NCI-H524 (cell line): ENCODE measurements around the gene CENPK.
"Not testable (repeated sequence)": the region's sequence is repeated elsewhere in the genome, so short reads cannot be mapped to it uniquely, and the experiment has no call there.

ENCODE experiments used
- DNase-seq, 2 experiments: peaks; one replicate each; lab custom pipeline; 2025; lab: John Stamatoyannopoulos, UW

The CENPK gene, protein sequence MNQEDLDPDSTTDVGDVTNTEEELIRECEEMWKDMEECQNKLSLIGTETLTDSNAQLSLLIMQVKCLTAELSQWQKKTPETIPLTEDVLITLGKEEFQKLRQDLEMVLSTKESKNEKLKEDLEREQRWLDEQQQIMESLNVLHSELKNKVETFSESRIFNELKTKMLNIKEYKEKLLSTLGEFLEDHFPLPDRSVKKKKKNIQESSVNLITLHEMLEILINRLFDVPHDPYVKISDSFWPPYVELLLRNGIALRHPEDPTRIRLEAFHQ

DNA sequence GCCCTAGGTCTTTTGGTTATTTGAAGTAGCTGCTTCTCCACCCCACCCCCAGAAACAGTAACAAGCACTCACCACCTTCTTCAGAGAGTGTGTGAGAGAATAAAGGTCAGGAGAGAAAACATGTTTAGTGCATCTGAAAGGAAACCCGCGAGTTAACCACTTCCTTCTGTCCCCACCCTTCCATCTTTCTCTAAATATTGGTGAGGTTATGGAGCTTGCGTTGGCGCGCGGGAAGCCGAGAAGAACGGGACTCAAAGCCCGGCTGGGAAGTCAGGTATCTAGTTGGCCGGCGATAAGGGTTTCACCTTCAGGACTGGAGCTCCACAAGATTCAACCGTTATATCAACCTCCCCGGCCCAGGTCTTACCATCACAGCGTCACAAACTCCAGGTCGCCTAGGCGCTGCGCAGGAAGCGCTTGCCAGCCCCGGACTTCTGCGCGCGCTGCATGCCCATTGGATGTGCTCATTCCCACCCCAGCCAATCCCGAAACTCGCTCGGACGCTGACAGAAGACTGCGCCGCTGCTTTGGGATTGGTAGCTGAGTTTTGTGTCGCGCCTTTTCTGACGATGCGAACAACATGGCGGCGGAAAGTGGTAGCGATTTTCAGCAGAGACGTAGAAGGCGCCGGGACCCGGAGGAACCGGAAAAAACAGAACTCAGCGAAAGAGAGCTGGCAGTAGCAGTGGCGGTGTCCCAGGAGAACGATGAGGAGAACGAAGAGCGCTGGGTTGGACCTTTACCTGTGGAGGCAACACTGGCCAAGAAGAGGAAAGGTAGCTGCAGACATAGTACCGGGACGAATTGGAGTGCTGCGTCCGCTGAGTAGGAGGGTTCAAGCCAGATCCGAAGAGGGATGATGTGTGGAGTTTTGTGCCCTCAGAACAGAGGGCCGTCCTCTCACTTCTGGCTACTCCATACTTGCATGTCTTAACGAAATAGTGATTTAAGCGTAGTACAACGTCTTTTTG lies at the start of gene CENPK, which contains the start of gene PPWD1:
Gene CENPK (minus strand): TSS at position 438 of the 971 bp plus-strand sequence. CDS start 8,261 bp downstream, outside the sequence.
Gene PPWD1 (plus strand): TSS at position 566 of the 971 bp plus-strand sequence. CDS start 15 bp downstream, at position 581.
- DNase-seq: peak; percentile 90 to 94

DNA sequence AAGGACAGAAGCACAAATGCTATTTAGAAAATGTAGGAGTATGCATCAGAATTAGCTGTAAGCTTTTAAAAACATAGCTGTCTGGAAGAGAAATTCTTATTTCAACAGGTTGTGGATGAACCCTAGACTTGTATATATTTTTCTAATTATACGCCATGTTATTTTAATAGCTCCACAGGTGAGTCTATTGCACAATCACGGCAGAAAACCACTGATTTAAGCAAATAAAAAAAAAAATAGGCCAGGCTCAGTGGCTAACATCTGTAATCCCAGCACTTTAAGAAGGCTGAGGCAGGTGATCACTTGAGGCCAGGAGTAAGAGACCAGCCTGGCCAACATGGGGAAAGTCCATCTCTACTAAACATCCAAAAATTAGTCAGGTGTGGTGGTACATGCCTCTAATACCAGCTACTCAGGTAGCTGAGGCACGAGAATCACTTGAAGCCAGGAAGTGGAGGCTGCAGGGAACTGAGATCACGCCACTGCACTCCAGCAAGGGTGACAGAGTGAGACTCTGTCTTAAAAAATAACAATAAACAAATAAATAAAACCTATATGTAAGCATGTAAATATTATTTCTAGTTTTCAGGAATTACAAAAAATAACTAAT lies 49.4 kb upstream of the CENPK start:
- DNase-seq: no peak

DNA sequence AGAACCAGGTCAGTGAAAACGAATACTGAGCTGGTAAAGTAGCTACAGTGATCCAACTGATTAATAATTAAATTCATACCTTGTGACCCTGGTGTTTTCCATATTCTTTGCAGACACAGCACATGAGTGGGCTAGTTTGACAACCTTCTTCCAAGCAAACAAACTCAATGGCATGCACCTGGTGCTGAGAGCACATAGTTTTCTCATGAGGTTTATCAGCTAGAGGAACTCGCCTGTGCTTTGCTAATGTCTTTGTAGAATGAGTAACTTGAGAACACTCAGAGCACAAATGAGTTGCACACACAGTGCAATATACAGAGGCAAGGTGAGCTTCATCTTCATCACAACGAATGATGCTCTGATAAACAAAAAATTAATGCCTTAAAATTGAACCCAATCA lies 48.6 kb upstream of the CENPK start:
- DNase-seq: no peak

DNA sequence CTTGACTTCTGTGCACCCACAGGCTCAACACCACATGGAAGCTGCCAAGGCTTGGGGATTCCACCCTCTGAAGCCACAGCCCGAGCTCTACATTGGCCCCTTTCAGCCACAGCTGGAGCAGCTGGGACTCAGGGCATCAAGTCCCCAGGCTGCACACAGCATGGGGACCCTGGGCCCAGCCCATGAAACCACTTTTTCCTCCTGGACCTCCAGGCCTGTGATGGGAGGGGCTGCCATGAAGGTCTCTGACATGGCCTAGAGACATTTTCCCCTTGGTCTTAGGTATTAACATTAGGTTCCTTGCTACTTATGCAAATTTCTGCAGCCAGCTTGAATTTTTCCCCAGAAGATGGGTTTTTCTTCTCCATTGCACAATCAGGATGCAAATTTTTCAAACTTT lies 38.8 kb upstream of the CENPK start:
- not testable (repeated sequence) for DNase-seq

DNA sequence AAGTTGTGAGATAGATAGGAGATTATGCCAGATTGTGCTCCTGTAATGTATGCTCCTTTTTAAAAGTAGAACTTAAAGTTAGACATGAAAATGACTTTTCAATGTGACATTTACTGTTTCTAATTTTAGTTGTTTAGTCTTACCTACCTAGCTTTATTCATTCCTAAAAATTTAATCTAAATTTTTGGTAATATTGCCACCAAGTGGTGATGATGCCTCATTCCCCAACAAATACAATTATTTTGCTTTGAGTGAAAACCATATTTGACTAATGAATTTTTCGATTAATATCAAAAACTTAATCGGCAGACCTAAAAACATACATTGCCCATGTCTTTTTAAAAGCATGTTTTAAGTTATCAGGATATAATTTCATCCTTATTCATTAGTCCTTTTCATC lies 25.7 kb upstream of the CENPK start:
- no peak for DNase-seq

DNA sequence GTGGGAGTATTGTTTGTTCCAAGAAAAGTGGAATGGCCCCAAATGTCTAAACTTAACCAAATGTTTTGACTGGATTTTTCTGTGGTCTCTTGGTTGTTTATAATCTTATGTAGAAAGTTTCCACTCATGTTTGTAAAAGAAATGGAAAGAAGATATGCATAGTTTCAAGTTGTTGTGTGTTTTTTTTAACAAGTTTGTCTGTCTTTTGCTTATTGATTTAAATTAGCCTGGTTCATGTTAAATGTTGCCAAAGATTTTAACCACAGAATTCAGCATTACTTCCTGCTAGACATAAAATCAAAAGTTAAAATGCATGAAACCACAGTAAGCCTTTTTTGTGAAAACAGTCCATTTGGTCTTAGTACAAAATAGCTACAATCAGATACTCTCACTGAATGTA lies 14.2 kb upstream of the CENPK start:
- DNase-seq: no peak

DNA sequence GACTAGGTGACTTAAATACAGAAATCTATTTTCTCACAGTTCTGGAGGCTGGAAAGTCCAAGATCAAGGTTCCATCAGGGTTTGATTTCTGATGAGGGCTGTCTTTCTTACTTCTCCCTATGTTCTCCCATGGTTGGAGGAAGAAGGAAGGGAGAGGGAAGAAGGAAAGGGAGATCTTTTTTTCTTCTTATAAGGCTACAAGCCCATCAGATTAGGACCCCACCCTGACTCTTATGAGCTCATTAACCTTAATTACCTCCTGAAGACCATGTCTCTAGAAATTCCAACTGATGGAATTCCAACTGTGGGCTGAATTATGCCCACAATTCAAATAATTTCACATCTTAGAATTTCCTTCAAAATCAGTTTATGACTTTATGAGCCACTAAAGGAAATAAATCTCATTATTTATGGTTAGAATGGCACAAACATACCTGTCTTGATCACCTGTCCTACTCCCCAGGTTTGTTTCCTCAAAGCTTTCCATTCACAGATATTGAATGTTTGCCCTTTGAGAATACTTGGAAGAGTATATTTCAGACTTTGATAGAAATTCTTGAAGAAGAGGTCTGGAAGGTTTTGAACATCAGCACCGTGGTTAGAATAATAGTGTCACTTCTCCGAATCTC lies 7.7 kb upstream of the CENPK start:
- DNase-seq: no peak

DNA sequence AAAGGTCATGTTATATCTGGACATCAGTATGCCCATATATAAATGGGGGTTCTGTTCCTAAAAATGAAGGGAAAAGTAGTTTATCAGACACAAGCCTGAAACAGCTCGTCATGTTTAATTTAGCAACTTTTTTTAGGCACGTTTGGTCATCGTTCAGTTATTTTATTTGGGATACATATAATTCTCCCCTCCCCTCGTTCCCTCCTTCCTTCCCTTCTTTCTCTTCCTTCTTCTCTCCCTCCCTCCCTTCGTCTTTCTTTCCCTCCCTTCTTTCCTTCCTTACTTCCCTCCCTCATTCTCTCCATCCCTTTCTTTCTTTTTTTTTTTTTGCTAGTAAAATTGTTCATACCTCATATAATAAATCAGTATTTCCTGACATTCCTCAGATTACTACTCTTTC lies 3.5 kb upstream of the CENPK start:
- no peak for DNase-seq

DNA sequence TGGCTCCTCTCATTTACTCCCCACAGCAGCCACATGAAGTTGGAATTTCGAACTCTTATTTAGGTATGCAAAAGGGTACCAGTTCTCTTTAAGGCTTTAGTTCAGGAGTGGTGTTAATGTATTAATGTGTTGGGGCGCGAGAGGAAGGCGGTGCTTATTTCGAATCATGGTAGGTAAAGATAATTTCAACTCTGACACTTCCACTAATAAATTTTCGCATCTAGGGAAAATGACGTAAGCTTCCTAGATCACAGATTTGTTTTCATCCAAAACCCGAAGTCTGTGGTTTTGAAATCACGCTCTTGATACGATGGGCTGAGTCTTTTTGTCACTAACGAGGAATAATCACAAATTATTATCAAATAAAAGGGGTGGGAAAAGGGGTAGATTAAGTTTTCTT lies 809 bp upstream of the CENPK start:
- no peak for DNase-seq

DNA sequence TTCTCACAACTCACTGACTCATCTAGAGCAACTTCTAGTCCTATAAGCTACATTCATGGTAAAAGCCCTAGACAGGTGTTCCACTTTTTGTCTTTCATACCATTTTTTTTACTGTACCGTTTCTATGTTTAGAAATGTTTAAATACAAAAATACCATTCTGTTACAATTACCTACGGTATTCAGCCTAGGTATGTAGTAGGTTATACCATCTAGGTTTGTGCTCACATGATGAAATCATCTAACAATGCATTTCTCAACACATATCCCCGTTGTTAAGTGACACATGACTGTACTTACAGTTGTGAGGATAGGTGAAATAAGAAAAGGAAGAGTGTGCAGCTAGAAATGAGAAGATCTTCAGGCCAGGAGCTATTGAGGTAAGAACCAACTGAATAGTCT lies 6.2 kb downstream of the CENPK start:
- DNase-seq: no peak

DNA sequence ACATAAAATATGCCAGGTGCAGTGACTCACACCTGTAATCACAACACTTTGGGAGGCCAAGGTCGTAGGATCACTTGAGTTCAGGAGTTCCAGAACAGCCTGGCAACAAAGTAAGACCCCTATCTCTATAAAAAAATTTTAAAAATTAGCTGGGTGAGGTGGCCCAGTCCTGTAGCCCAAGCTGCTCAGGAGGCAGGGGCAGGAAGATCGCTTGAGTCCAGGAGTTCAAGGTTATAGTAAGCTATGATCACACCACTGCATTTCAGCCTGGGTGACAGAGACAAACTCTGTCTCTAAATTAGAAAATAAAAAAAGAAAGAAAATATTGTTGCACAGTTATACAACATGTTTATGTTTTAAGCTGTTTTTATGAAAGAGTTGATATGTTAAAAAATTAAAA lies 6.8 kb downstream of the CENPK start:
- no peak for DNase-seq

DNA sequence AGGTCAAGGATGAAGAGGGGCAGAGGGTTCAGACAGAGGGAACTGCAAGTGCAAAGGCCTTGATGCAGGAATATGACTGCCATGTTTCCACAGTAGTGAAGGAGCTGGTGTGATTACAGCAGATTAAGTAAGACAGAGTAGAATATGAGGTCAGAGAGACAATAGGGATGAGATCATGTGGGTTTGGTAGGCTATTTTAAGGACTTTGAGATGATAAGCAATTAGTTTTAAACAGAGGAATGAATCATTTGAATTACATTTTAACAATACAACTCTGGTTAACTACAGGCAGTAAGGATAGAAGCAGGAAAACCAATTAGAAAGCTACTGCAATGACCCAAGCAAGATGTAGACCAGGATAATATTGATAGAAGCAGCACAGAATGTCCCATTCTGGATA lies 7.7 kb downstream of the CENPK start:
- DNase-seq: no peak

DNA sequence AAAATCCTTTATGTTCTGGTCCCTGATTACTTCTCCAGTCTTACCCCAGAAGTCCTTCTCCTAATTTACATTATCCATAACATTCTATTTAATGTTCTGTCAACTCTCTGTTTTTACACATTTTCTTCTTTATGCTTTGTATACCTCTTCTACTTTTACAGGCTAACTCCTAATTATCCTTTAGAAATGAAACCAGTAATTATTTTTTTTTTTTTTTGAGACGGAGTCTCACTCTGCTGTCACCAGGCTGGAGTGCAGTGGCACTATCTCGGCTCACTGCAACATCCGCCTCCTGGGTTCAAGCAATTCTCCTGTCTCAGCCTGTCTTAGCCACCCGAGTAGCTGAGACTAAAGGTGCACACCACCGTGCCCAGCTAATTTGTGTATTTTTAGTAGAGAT lies 9.0 kb downstream of the CENPK start:
- no peak for DNase-seq

DNA sequence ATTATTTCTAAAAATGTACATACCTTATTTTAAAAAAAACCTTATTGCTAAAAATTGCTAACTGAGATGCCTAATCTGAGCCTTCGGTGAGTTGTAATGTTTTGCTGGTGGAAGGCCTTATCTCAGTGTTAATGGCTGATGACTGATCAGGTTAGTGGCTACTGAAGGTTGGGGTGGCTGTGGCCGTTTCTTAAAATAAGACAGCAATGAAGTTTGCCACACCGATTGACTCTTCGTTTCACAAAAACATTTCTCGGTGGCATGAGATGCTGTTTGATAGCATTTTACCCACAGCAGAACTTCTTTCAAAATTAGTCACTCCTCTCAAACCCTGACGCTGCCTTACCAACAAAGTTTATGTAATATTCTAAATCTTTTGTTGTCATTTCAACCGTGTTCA lies 14.7 kb downstream of the CENPK start:
- no peak for DNase-seq

DNA sequence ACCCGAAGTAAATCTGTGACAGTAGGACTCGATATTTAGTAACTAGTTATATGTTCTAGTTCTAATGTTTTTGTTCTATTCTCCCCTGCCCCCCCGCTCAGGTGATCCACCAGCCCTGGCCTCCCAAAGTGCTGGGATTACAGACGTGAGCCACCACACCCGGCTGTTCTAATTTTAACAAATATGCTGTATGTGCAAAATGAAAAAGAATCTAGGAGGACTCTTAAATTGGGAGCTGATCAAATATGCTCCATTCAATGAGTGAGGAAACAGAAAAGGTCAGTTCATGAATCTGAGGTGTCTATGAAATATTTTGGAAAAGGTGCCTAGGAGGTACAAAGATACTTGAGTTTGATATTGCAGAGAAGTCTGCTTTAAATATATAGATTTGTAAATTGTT lies 16.8 kb downstream of the CENPK start:
- no peak for DNase-seq

DNA sequence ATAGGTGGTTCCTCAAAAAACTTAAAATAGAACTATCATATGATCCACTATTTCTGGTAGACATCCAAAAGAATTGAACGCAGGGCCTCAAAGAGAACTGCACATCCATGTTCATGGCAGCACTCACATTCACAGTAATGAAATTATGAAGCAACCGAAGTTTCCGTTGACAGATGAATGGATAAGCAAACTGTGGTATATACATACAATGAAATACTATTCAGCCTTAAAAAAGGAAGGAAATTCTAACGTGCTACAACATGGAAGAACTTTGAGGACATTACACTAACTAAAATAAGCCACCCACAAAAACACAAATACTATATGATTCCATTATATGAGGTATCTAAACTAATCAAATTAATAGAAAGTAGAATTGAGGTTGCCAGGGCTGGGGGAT lies 18.5 kb downstream of the CENPK start:
- DNase-seq: no peak

DNA sequence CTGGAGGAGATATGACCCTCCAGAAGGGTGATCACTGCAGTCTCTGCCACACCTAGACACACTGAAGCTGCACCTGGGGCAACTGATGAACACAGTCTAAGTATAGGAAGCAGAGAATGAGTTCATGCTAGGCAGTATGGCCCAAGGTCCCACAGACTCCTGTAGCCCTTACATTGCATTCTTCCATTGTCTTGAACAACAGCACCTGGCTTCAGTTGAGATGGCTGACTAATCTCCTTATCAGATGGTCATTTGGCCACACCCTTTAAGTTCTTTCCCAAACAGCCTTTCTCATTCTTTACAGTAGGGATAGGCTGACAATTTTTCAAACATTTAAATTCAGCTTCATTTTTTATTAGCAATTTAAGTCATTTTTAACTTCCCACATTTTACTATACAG lies 23.1 kb downstream of the CENPK start:
- DNase-seq: no peak

DNA sequence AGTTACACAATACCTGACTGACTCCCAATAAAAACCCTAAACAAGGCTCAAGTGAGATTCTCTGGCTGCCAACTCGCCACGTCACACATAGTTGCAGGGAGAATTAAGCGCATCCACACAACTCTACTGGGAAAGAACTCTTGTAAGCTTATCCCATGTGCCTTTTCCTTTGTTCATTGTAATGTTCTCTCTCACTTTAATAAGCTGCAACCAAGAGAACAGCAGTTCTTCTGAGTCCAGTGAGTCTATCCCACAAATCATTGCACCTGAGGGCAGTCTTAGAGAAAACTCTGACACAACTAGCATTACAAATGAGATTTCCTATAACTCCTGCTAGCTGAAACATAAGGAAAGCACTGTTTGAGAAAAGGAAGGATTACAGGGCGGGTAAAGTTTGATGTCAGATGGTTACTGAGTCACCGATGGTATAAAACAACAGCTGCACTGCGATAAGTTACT lies 27.4 kb downstream of the CENPK start:
- DNase-seq: no peak

DNA sequence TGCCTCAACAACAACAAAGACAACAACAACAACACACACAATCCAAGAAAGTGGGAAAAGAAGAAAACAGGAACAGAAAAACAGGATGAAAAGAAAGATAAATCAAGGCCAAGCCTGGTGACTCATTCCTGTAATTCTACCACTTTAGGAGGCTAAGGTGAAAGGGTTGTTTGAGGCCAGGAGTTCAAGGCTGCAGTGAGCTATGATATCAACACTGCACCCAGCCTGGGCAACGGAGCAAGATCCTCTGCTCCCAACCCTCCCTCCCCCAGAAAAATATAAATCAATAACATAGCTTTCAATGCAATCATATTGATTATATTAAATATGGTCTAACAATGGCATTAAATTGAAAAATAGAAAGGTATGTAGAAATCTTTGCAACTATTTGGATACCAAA lies 32.1 kb downstream of the CENPK start:
- DNase-seq: no peak

DNA sequence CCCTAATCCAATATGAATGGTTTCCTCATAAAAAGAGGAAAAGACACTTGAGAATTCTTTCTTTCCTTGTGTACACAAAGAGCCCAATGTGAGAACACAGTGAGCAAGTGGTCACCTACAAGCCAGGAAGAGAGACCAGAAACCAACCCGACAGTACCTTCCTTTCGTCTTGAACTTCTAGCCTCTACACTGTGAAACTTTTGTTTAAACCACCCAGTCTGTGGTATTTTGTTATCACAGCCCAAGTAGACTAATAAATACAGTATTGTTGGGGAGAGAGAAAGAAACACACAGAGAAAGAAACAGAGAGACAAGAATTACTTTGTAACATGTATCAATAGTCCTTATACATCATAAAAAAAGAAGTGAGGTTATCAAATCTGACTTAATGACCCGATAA lies 37.2 kb downstream of the CENPK start:
- no peak for DNase-seq

DNA sequence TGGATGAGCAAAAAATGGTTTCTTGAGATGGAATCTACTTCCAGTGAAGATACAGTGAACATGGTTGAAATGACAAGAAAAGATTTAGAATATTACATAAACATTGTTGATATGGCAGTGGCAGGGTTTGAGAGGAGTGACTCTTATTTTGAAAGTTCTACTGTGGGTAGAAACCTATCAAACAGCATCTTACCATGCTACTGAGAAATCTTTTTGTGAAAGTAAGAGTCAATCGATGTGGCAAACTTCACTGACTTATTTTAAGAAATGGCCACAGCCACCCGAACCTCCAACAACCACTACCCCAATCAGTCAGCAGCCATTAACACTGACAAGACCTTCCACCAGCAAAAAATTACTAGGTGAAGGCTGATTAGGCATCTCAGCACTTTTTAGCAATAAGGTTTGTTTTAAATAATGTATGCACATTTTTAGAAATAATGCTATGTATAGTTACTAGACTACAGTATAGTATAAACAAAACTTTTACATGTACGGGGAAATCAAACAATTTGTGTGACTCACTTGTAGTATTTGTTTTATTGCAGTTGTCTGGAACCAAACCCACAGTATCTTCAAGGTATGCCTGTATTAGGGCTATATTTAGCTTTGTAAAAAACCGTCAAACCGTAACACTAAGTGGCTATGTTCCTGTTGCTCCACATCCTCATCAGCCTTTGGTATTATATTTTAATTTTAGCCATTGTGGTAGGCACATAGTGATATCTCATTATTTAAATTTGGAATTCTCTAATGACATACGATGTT lies 50.6 kb downstream of the CENPK start:
- no peak for DNase-seq
